ENCODE results near the gene CHD1L.

DNA sequence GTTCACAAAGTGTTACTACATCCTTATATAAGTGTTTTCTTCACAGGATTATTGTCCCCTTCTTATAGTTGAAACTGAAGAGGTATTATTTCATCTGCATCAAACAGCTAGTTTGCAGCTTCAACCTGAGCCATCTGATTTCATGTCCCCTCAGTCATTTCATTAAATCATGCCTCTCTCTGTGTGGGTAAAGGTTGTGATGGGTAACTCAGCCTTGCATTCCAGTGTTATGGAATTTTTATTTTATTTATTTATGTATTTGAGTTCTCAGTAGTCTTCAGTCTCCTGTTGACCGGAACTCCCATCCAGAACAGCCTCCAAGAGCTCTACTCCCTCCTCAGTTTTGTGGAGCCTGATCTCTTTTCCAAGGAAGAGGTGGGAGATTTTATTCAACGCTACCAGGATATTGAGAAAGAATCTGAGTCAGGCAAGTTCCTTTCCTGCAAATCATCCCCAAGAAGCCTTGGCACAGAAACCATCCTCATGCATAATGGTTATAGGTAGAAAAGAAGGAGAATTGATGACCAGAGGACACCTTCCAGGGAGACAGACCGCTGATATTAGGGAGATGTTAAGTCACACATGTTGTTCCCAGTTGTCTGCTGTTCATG is 21.8 kb downstream of the CHD1L start:
- 0 out of 2 replicates have a peak, but pooled peaks have one; percentile 15 for TF ChIP-seq MAFK (IDR thresholded peaks at IDR 0.05; ENCODE audit: low read depth, low read length)
- no peak for TF ChIP-seq POLR2A (IDR thresholded peaks at IDR 0.05; ENCODE audit: low read depth, low read length)
- TF ChIP-seq, protein P1, sequence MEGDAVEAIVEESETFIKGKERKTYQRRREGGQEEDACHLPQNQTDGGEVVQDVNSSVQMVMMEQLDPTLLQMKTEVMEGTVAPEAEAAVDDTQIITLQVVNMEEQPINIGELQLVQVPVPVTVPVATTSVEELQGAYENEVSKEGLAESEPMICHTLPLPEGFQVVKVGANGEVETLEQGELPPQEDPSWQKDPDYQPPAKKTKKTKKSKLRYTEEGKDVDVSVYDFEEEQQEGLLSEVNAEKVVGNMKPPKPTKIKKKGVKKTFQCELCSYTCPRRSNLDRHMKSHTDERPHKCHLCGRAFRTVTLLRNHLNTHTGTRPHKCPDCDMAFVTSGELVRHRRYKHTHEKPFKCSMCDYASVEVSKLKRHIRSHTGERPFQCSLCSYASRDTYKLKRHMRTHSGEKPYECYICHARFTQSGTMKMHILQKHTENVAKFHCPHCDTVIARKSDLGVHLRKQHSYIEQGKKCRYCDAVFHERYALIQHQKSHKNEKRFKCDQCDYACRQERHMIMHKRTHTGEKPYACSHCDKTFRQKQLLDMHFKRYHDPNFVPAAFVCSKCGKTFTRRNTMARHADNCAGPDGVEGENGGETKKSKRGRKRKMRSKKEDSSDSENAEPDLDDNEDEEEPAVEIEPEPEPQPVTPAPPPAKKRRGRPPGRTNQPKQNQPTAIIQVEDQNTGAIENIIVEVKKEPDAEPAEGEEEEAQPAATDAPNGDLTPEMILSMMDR (conservative IDR thresholded peaks at IDR 0.05; ENCODE audit: low read depth, low read length) = no peak
- TF ChIP-seq CEBPB (IDR thresholded peaks at IDR 0.05; ENCODE audit: low read depth, low read length) = peak; percentile 87
- TF ChIP-seq RAD21 (IDR thresholded peaks at IDR 0.05; ENCODE audit: low read length) = no peak
- TF ChIP-seq CHD1 (IDR thresholded peaks at IDR 0.05; ENCODE audit: low read depth, low read length) = no peak
- TF ChIP-seq, protein P2, sequence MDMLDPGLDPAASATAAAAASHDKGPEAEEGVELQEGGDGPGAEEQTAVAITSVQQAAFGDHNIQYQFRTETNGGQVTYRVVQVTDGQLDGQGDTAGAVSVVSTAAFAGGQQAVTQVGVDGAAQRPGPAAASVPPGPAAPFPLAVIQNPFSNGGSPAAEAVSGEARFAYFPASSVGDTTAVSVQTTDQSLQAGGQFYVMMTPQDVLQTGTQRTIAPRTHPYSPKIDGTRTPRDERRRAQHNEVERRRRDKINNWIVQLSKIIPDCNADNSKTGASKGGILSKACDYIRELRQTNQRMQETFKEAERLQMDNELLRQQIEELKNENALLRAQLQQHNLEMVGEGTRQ (IDR thresholded peaks at IDR 0.05; ENCODE audit: low read depth, low read length) = no peak
- peak; percentile 74 for TF ChIP-seq FOS (IDR thresholded peaks at IDR 0.05; ENCODE audit: low read depth, low read length)
- no peak for TF ChIP-seq SMC3 (IDR thresholded peaks at IDR 0.05; ENCODE audit: low read depth, low read length)
- no peak for TF ChIP-seq MXI1 (IDR thresholded peaks at IDR 0.05; ENCODE audit: borderline replicate concordance, low read depth, low read length)
- TF ChIP-seq, protein P3, sequence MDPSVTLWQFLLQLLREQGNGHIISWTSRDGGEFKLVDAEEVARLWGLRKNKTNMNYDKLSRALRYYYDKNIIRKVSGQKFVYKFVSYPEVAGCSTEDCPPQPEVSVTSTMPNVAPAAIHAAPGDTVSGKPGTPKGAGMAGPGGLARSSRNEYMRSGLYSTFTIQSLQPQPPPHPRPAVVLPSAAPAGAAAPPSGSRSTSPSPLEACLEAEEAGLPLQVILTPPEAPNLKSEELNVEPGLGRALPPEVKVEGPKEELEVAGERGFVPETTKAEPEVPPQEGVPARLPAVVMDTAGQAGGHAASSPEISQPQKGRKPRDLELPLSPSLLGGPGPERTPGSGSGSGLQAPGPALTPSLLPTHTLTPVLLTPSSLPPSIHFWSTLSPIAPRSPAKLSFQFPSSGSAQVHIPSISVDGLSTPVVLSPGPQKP (IDR thresholded peaks at IDR 0.05; ENCODE audit: borderline replicate concordance, low read depth, low read length) = no peak
- TF ChIP-seq MAZ (IDR thresholded peaks at IDR 0.05; ENCODE audit: borderline replicate concordance, low read depth, low read length) = no peak
- TF ChIP-seq RFX5 (IDR thresholded peaks at IDR 0.05; ENCODE audit: low read depth, low read length) = no peak

Measured in IMR-90 (cell line).